ENCODE results near the gene SLC49A4. TPM values are rescaled to one million over a fixed set of nuclear protein-coding genes. Genes with fewer than 3 reads are reported as not detected.

Gene SLC49A4
- total RNA-seq, 1 donor from 2014 or later: 16.6 TPM

- H3K27me3 Mint-ChIP-seq (ENCODE audit: low read depth): peaks cover 3% of the 10 kb centered on the region
- DNase-seq (ENCODE audit: low read depth, low spot score): no peak
- TF ChIP-seq, protein P1, sequence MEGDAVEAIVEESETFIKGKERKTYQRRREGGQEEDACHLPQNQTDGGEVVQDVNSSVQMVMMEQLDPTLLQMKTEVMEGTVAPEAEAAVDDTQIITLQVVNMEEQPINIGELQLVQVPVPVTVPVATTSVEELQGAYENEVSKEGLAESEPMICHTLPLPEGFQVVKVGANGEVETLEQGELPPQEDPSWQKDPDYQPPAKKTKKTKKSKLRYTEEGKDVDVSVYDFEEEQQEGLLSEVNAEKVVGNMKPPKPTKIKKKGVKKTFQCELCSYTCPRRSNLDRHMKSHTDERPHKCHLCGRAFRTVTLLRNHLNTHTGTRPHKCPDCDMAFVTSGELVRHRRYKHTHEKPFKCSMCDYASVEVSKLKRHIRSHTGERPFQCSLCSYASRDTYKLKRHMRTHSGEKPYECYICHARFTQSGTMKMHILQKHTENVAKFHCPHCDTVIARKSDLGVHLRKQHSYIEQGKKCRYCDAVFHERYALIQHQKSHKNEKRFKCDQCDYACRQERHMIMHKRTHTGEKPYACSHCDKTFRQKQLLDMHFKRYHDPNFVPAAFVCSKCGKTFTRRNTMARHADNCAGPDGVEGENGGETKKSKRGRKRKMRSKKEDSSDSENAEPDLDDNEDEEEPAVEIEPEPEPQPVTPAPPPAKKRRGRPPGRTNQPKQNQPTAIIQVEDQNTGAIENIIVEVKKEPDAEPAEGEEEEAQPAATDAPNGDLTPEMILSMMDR (conservative IDR thresholded peaks at IDR 0.05): no peak
- no peak overlapping the region for H3K4me3 Mint-ChIP-seq
- H3K4me1 Mint-ChIP-seq: peaks cover 21% of the 10 kb centered on the region
- H3K36me3 Mint-ChIP-seq (ENCODE audit: low read depth): no peaks in the 10 kb centered on the region
- H3K9me3 Mint-ChIP-seq: no peaks in the 10 kb centered on the region
- H3K27ac Mint-ChIP-seq (ENCODE audit: unreplicated experiment): no peak overlapping the region
Observed at GRCh38 chr3:122893754-122894668, 99.1 kb downstream of the SLC49A4 start.

DNA sequence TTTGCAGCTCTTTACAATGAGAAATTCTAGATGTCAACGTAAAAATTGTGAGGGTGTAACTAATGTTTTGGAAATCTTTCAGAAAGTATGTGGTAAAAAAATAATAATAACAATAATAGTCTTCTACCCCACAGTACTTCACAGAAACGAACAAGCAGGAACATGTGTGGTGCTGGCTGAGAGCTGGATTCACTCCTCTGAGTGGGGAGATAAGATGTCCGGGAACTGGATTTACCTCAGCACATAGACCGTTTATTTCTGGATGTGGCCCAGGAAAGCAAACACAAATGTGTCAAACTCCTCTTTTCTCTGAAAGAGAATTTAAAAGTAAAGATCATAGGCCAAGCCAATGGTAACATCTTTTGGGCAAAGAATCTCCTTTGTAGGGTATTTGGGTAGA is 103.4 kb downstream of the SLC49A4 start:
- no peak for DNase-seq (ENCODE audit: low read depth, low spot score)
- Mint-ChIP-seq H3K36me3 (ENCODE audit: low read depth) (no peaks in the 10 kb centered on the region), H3K4me3 (no peak overlapping the region), H3K9me3 (no peaks in the 10 kb centered on the region), H3K27me3 (ENCODE audit: low read depth) (peaks cover 3% of the 10 kb centered on the region), H3K27ac (ENCODE audit: unreplicated experiment) (no peak overlapping the region), H3K4me1 (peaks cover 15% of the 10 kb centered on the region)
- TF ChIP-seq, protein P1 (conservative IDR thresholded peaks at IDR 0.05): no peak

DNA sequence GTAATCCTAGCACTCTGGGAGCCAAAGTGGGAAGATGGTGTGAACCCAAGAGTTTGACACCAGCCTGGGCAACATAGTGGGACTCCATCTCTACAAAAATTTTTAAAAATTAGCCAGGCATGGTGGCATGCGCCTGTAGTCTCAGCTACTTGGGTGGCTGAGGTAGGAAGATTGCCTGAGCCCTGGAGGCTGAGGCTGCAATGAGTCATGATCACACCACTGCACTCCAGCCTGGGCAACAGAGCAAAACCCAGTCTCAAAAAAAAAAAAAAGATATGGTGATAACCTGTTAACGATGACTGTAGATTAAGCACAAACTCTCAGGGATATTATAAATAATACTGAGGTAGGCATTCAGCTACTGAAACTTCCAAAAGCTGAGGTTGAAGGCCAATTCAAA is 107.5 kb downstream of the SLC49A4 start:
- Mint-ChIP-seq H3K4me3 (no peak overlapping the region), H3K27me3 (ENCODE audit: low read depth) (peaks cover 3% of the 10 kb centered on the region), H3K4me1 (no peaks in the 10 kb centered on the region), H3K36me3 (ENCODE audit: low read depth) (peaks cover 13% of the 10 kb centered on the region), H3K9me3 (peaks cover 14% of the 10 kb centered on the region), H3K27ac (ENCODE audit: unreplicated experiment) (no peak overlapping the region)
- DNase-seq (ENCODE audit: low read depth, low spot score): no peak
- TF ChIP-seq, protein P1 (conservative IDR thresholded peaks at IDR 0.05): no peak

DNA sequence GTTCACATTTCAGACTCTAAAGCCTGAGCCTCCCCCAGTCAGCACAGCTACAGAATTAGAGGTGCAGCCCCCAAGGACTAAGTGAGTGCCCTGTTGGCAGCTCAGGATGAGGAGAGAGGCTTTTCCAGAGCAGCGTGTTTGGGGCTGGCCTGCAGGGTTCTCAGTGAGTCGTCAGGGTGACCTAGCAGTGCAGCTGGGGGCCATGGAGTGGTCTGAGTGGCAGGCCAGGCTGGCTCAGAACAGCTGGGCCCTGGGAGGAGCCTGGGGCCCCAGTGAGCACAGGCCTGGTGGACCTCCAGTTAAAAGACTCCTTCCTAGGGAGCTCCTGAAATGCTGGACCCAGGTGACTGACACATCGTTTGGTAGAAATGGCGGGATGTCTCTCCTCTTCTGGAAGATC is 108.3 kb downstream of the SLC49A4 start:
- peaks cover 13% of the 10 kb centered on the region for H3K36me3 Mint-ChIP-seq (ENCODE audit: low read depth)
- H3K27ac Mint-ChIP-seq (ENCODE audit: unreplicated experiment): no peak overlapping the region
- H3K4me1 Mint-ChIP-seq: no peaks in the 10 kb centered on the region
- TF ChIP-seq, protein P1 (conservative IDR thresholded peaks at IDR 0.05): no peak
- peaks cover 14% of the 10 kb centered on the region for H3K9me3 Mint-ChIP-seq
- H3K27me3 Mint-ChIP-seq (ENCODE audit: low read depth): peaks cover 3% of the 10 kb centered on the region
- H3K4me3 Mint-ChIP-seq: no peak overlapping the region
- DNase-seq (ENCODE audit: low read depth, low spot score): no peak

GRCh38 chr3:122907471-122907870 is 112.6 kb downstream of the SLC49A4 start:
- no peaks in the 10 kb centered on the region for H3K27me3 Mint-ChIP-seq (ENCODE audit: low read depth)
- DNase-seq (ENCODE audit: low read depth, low spot score): no peak

More at GRCh38 chr3:122907471-122907870, 112.6 kb downstream of the SLC49A4 start:
- H3K27ac Mint-ChIP-seq (ENCODE audit: unreplicated experiment): no peak overlapping the region
- TF ChIP-seq, protein P1 (conservative IDR thresholded peaks at IDR 0.05): no peak
- H3K4me1 Mint-ChIP-seq: no peaks in the 10 kb centered on the region
- peaks cover 14% of the 10 kb centered on the region for H3K9me3 Mint-ChIP-seq
- peaks cover 18% of the 10 kb centered on the region for H3K36me3 Mint-ChIP-seq (ENCODE audit: low read depth)
- H3K4me3 Mint-ChIP-seq: no peak overlapping the region

Data from neural crest cell (in vitro differentiated cells).